HEK293 (cell line): ENCODE data around the gene MN1.

Experiments used
- TRIM28 ChIP-seq: IDR thresholded peaks from 2 replicates; pipeline ENCODE4 v1.6.1; 2011; ENCODE audit warnings: low read length, control low read depth, borderline replicate concordance
- YY1 ChIP-seq: fragments of 450-650 bp; formaldehyde crosslinking; IDR thresholded peaks from 2 replicates; pipeline ENCODE4 v1.5.1; 2018; ENCODE audit warnings: missing biosample characterization, missing genetic modification characterization
- ZNF121 ChIP-seq: fragments of 450-650 bp; formaldehyde crosslinking; IDR thresholded peaks from 2 replicates; pipeline ENCODE4 v1.5.1; 2016; ENCODE audit warnings: missing biosample characterization, missing genetic modification characterization
- ZNF239 ChIP-seq: fragments of 450-650 bp; formaldehyde crosslinking; IDR thresholded peaks from 2 replicates; pipeline ENCODE4 v1.5.1; 2016; ENCODE audit warnings: missing biosample characterization, missing genetic modification characterization
- ZNF24 ChIP-seq: fragments of 450-650 bp; formaldehyde crosslinking; IDR thresholded peaks from 2 replicates; pipeline ENCODE4 v1.5.1; 2016; ENCODE audit warnings: missing biosample characterization, missing genetic modification characterization
- ZNF350 ChIP-seq: fragments of 450-650 bp; formaldehyde crosslinking; IDR thresholded peaks from 2 replicates; pipeline ENCODE4 v1.5.0; 2017; ENCODE audit warnings: missing biosample characterization, mild to moderate bottlenecking, missing genetic modification characterization
- ZNF366 ChIP-seq: fragments of 450-650 bp; formaldehyde crosslinking; conservative IDR thresholded peaks from 2 replicates; pipeline ENCODE4 v1.5.1; 2016; ENCODE audit warnings: missing biosample characterization, missing genetic modification characterization
- ZNF785 ChIP-seq: fragments of 450-650 bp; formaldehyde crosslinking; IDR thresholded peaks from 2 replicates; pipeline ENCODE4 v1.5.1; 2016; ENCODE audit warnings: missing biosample characterization, missing genetic modification characterization
- TF ChIP-seq, protein P1 (sequence below): fragments of 450-650 bp; formaldehyde crosslinking; IDR thresholded peaks from 2 replicates; pipeline ENCODE4 v1.5.1; 2017; ENCODE audit warnings: missing biosample characterization, missing genetic modification characterization
- TF ChIP-seq, protein P2 (sequence below): fragments of 450-650 bp; formaldehyde crosslinking; IDR thresholded peaks from 2 replicates; pipeline ENCODE4 v1.5.1; 2016; ENCODE audit warnings: missing biosample characterization, missing genetic modification characterization
- TF ChIP-seq, protein P3 (sequence below): fragments of 450-650 bp; formaldehyde crosslinking; IDR thresholded peaks from 2 replicates; pipeline ENCODE4 v1.5.1; 2016; ENCODE audit warnings: missing biosample characterization, missing genetic modification characterization, low read depth
- TF ChIP-seq, protein P4 (sequence below): fragments of 450-650 bp; formaldehyde crosslinking; IDR thresholded peaks from 2 replicates; pipeline ENCODE4 v1.5.1; 2016; ENCODE audit warnings: missing biosample characterization, missing genetic modification characterization

DNA sequence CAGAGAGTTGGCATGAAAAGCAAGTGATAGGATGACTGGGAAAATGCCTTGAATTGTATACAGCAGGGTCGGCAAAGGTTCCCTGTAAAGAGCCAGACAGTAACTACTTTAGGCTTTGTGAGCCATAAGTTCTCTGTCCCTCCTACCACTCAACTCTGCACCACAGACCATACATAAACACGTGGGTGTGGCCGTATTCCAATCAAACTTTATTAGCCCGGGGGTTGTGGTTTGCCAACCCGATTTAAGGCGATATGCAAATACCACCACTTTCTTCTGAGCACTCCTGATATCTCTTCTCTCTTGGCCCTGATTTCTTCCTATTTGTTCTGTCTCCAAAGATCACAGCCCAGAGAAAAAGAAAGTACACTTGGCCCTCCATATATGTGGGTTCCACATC lies 87.5 kb downstream of the MN1 start:
- TF ChIP-seq, protein P1, sequence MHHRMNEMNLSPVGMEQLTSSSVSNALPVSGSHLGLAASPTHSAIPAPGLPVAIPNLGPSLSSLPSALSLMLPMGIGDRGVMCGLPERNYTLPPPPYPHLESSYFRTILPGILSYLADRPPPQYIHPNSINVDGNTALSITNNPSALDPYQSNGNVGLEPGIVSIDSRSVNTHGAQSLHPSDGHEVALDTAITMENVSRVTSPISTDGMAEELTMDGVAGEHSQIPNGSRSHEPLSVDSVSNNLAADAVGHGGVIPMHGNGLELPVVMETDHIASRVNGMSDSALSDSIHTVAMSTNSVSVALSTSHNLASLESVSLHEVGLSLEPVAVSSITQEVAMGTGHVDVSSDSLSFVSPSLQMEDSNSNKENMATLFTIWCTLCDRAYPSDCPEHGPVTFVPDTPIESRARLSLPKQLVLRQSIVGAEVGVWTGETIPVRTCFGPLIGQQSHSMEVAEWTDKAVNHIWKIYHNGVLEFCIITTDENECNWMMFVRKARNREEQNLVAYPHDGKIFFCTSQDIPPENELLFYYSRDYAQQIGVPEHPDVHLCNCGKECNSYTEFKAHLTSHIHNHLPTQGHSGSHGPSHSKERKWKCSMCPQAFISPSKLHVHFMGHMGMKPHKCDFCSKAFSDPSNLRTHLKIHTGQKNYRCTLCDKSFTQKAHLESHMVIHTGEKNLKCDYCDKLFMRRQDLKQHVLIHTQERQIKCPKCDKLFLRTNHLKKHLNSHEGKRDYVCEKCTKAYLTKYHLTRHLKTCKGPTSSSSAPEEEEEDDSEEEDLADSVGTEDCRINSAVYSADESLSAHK (tag by site-specific recombination), result no peak
- TF ChIP-seq, protein P2, sequence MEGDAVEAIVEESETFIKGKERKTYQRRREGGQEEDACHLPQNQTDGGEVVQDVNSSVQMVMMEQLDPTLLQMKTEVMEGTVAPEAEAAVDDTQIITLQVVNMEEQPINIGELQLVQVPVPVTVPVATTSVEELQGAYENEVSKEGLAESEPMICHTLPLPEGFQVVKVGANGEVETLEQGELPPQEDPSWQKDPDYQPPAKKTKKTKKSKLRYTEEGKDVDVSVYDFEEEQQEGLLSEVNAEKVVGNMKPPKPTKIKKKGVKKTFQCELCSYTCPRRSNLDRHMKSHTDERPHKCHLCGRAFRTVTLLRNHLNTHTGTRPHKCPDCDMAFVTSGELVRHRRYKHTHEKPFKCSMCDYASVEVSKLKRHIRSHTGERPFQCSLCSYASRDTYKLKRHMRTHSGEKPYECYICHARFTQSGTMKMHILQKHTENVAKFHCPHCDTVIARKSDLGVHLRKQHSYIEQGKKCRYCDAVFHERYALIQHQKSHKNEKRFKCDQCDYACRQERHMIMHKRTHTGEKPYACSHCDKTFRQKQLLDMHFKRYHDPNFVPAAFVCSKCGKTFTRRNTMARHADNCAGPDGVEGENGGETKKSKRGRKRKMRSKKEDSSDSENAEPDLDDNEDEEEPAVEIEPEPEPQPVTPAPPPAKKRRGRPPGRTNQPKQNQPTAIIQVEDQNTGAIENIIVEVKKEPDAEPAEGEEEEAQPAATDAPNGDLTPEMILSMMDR (tag by site-specific recombination), result no peak
- TF ChIP-seq ZNF350 (no peak), ZNF366 (tag by site-specific recombination) (no peak), ZNF239 (tag by site-specific recombination) (no peak), TRIM28 (no peak), ZNF785 (tag by site-specific recombination) (no peak), ZNF121 (tag by site-specific recombination) (no peak), YY1 (tag by site-specific recombination) (no peak), ZNF24 (no peak)
- TF ChIP-seq, protein P3, sequence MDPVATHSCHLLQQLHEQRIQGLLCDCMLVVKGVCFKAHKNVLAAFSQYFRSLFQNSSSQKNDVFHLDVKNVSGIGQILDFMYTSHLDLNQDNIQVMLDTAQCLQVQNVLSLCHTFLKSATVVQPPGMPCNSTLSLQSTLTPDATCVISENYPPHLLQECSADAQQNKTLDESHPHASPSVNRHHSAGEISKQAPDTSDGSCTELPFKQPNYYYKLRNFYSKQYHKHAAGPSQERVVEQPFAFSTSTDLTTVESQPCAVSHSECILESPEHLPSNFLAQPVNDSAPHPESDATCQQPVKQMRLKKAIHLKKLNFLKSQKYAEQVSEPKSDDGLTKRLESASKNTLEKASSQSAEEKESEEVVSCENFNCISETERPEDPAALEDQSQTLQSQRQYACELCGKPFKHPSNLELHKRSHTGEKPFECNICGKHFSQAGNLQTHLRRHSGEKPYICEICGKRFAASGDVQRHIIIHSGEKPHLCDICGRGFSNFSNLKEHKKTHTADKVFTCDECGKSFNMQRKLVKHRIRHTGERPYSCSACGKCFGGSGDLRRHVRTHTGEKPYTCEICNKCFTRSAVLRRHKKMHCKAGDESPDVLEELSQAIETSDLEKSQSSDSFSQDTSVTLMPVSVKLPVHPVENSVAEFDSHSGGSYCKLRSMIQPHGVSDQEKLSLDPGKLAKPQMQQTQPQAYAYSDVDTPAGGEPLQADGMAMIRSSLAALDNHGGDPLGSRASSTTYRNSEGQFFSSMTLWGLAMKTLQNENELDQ (tag by site-specific recombination), result no peak
- TF ChIP-seq, protein P4, sequence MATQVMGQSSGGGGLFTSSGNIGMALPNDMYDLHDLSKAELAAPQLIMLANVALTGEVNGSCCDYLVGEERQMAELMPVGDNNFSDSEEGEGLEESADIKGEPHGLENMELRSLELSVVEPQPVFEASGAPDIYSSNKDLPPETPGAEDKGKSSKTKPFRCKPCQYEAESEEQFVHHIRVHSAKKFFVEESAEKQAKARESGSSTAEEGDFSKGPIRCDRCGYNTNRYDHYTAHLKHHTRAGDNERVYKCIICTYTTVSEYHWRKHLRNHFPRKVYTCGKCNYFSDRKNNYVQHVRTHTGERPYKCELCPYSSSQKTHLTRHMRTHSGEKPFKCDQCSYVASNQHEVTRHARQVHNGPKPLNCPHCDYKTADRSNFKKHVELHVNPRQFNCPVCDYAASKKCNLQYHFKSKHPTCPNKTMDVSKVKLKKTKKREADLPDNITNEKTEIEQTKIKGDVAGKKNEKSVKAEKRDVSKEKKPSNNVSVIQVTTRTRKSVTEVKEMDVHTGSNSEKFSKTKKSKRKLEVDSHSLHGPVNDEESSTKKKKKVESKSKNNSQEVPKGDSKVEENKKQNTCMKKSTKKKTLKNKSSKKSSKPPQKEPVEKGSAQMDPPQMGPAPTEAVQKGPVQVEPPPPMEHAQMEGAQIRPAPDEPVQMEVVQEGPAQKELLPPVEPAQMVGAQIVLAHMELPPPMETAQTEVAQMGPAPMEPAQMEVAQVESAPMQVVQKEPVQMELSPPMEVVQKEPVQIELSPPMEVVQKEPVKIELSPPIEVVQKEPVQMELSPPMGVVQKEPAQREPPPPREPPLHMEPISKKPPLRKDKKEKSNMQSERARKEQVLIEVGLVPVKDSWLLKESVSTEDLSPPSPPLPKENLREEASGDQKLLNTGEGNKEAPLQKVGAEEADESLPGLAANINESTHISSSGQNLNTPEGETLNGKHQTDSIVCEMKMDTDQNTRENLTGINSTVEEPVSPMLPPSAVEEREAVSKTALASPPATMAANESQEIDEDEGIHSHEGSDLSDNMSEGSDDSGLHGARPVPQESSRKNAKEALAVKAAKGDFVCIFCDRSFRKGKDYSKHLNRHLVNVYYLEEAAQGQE (tag by site-specific recombination), result no peak
